Measurements from ENCODE around the gene FETUB. TPM values are rescaled to one million over a fixed set of nuclear protein-coding genes. Genes with fewer than 3 reads are reported as not detected.
"Not testable (repeated sequence)": the region's sequence is repeated elsewhere in the genome, so short reads cannot be mapped to it uniquely, and the experiment has no call there.

FETUB gene
- total RNA-seq, 1 donor from 2014 or later, result not detected

GRCh38 chr3:186626254-186626847 lies 13.8 kb upstream of the FETUB start:
- Histone ChIP-seq H3K9me3 (no peaks in the 10 kb centered on the region), H3K36me3 (no peaks in the 10 kb centered on the region), H3K4me3 (no peak overlapping the region), H3K4me1 (no peaks in the 10 kb centered on the region), H3K27me3 (no peaks in the 10 kb centered on the region), H3K27ac (no peak overlapping the region)
- TF ChIP-seq CTCF (IDR thresholded peaks at IDR 0.05), result no peak
- intact Hi-C loops (cut with DNase I), result no loop called here
- no peak for DNase-seq (ENCODE audit: low spot score in 2 of 2)

- Histone ChIP-seq H3K9me3 (no peaks in the 10 kb centered on the region), H3K36me3 (no peaks in the 10 kb centered on the region), H3K27me3 (no peaks in the 10 kb centered on the region), H3K27ac (no peak overlapping the region), H3K4me1 (no peaks in the 10 kb centered on the region), H3K4me3 (no peak overlapping the region)
- DNase-seq (ENCODE audit: low spot score in 2 of 2), result no peak
- intact Hi-C loops (cut with DNase I), result no loop called here
- TF ChIP-seq CTCF (IDR thresholded peaks at IDR 0.05), result no peak
These were observed 12.3 kb upstream of the FETUB start for GRCh38 chr3:186627852-186628414.

GRCh38 chr3:186628756-186629155 lies 11.4 kb upstream of the FETUB start:
- intact Hi-C loops (cut with DNase I), result no loop called here
- no peak for DNase-seq (ENCODE audit: low spot score in 2 of 2)
- no peaks in the 10 kb centered on the region for H3K27me3 ChIP-seq
- no peaks in the 10 kb centered on the region for H3K36me3 ChIP-seq
- no peak overlapping the region for H3K27ac ChIP-seq
- H3K4me1 ChIP-seq, result no peaks in the 10 kb centered on the region
- no peaks in the 10 kb centered on the region for H3K9me3 ChIP-seq
- no peak overlapping the region for H3K4me3 ChIP-seq
- no peak for TF ChIP-seq CTCF (IDR thresholded peaks at IDR 0.05)

GRCh38 chr3:186630950-186631641 lies 9.1 kb upstream of the FETUB start:
- no peaks in the 10 kb centered on the region for H3K27me3 ChIP-seq
- intact Hi-C loops (cut with DNase I), result no loop called here

GRCh38 chr3:186633481-186633880 lies 6.7 kb upstream of the FETUB start:
- intact Hi-C loops (cut with DNase I), result no loop called here
- no peaks in the 10 kb centered on the region for H3K4me1 ChIP-seq

More at GRCh38 chr3:186630950-186631641, 9.1 kb upstream of the FETUB start:
- H3K4me3 ChIP-seq, result no peak overlapping the region
- no peaks in the 10 kb centered on the region for H3K36me3 ChIP-seq
- no peak for DNase-seq (ENCODE audit: low spot score in 2 of 2)
- no peak overlapping the region for H3K27ac ChIP-seq
- H3K9me3 ChIP-seq, result no peaks in the 10 kb centered on the region
- H3K4me1 ChIP-seq, result no peaks in the 10 kb centered on the region
- TF ChIP-seq CTCF (IDR thresholded peaks at IDR 0.05), result no peak

GRCh38 chr3:186634207-186634606 lies 6.0 kb upstream of the FETUB start:
- H3K27ac ChIP-seq; DNase-seq (ENCODE audit: low spot score in 2 of 2); H3K4me1 ChIP-seq; H3K27me3 ChIP-seq; H3K4me3 ChIP-seq; intact Hi-C loops (cut with DNase I); H3K9me3 ChIP-seq; H3K36me3 ChIP-seq: not testable (repeated sequence)

More at GRCh38 chr3:186633481-186633880, 6.7 kb upstream of the FETUB start:
- no peak overlapping the region for H3K27ac ChIP-seq
- no peak overlapping the region for H3K4me3 ChIP-seq
- no peaks in the 10 kb centered on the region for H3K27me3 ChIP-seq
- H3K36me3 ChIP-seq, result no peaks in the 10 kb centered on the region
- no peak for TF ChIP-seq CTCF (IDR thresholded peaks at IDR 0.05)
- H3K9me3 ChIP-seq, result no peaks in the 10 kb centered on the region
- no peak for DNase-seq (ENCODE audit: low spot score in 2 of 2)
